H9 (cell line): ENCODE data around the gene OPTN. TPM values are rescaled to one million over a fixed set of nuclear protein-coding genes. Genes with fewer than 3 reads are reported as not detected.

Source experiments
- DNase-seq: peaks from one replicate; pipeline ENCODE4 v3.0.0-alpha.2; 2017
- H2AFZ ChIP-seq: one replicate; pipeline ENCODE4 v1.6.1; 2013; ENCODE audit warnings: mild to moderate bottlenecking, low read length, control low read depth, moderate library complexity
- H2AK5ac ChIP-seq: 2 replicates; pipeline ENCODE4 v1.6.1; 2013; ENCODE audit warnings: low read length, control low read depth, mixed read lengths; ENCODE audit not compliant: insufficient read length
- H2BK120ac ChIP-seq: one replicate; pipeline ENCODE4 v1.6.1; 2013; ENCODE audit warnings: low read depth, mild to moderate bottlenecking, low read length, control low read depth, inconsistent platforms; ENCODE audit not compliant: poor library complexity, severe bottlenecking
- H2BK12ac ChIP-seq: 2 replicates; pipeline ENCODE4 v1.6.1; 2013; ENCODE audit warnings: low read length, control low read depth, mixed read lengths, low read depth; ENCODE audit not compliant: insufficient read length
- H2BK15ac ChIP-seq: 2 replicates; pipeline ENCODE4 v1.6.1; 2013; ENCODE audit warnings: low read depth, low read length, control low read depth
- H2BK20ac ChIP-seq: one replicate; pipeline ENCODE4 v1.6.1; 2013; ENCODE audit warnings: low read depth, mild to moderate bottlenecking, low read length, control low read depth, inconsistent platforms; ENCODE audit not compliant: poor library complexity, severe bottlenecking
- H2BK5ac ChIP-seq: 2 replicates; pipeline ENCODE4 v1.6.1; 2013; ENCODE audit warnings: low read length, control low read depth, mixed read lengths; ENCODE audit not compliant: insufficient read length
- H3K14ac ChIP-seq: 2 replicates; pipeline ENCODE4 v1.6.1; 2013; ENCODE audit warnings: low read length, control low read depth; ENCODE audit not compliant: insufficient read depth
- H3K18ac ChIP-seq: 2 replicates; pipeline ENCODE4 v1.6.1; 2013; ENCODE audit warnings: low read depth, mild to moderate bottlenecking, mixed read lengths, low read length, control low read depth; ENCODE audit not compliant: insufficient read length
- H3K23ac ChIP-seq: 2 replicates; pipeline ENCODE4 v1.6.1; 2013; ENCODE audit warnings: low read length, control low read depth, mixed read lengths, low read depth; ENCODE audit not compliant: insufficient read length
- H3K23me2 ChIP-seq: 2 replicates; pipeline ENCODE4 v1.6.1; 2013; ENCODE audit warnings: low read depth, mild to moderate bottlenecking, mixed read lengths, low read length, control low read depth; ENCODE audit not compliant: insufficient read length, poor library complexity, severe bottlenecking
- H3K27ac ChIP-seq: 2 replicates; pipeline ENCODE4 v1.5.1; 2013; ENCODE audit warnings: low read length, control low read depth, mixed read lengths, low read depth; ENCODE audit not compliant: insufficient read length
- H3K27me3 ChIP-seq: 2 replicates; pipeline ENCODE4 v1.6.1; 2013; ENCODE audit warnings: low read length, control low read depth, inconsistent platforms; ENCODE audit not compliant: insufficient read depth
- H3K4ac ChIP-seq: 2 replicates; pipeline ENCODE4 v1.6.1; 2013; ENCODE audit warnings: low read depth, mild to moderate bottlenecking, control low read depth, inconsistent platforms, low read length, moderate library complexity
- H3K4me1 ChIP-seq: 2 replicates; pipeline ENCODE4 v1.6.1; 2013; ENCODE audit warnings: low read length, control low read depth, inconsistent platforms; ENCODE audit not compliant: insufficient read depth
- H3K4me2 ChIP-seq: 2 replicates; pipeline ENCODE4 v1.6.1; 2013; ENCODE audit warnings: low read length, control low read depth, mixed read lengths; ENCODE audit not compliant: insufficient read length, insufficient read depth
- H3K56ac ChIP-seq: 2 replicates; pipeline ENCODE4 v1.6.1; 2013; ENCODE audit warnings: low read depth, mild to moderate bottlenecking, mixed read lengths, low read length, control low read depth; ENCODE audit not compliant: insufficient read length
- H3K79me1 ChIP-seq: 2 replicates; pipeline ENCODE4 v1.6.1; 2013; ENCODE audit warnings: low read depth, mild to moderate bottlenecking, moderate library complexity, low read length, control low read depth, inconsistent platforms; ENCODE audit not compliant: insufficient read depth, poor library complexity, severe bottlenecking
- H3K79me2 ChIP-seq: 2 replicates; pipeline ENCODE4 v1.6.1; 2013; ENCODE audit warnings: low read length, control low read depth, inconsistent platforms; ENCODE audit not compliant: insufficient read depth
- H3K9ac ChIP-seq: 2 replicates; pipeline ENCODE4 v1.6.1; 2013; ENCODE audit warnings: low read length, control low read depth, mixed read lengths; ENCODE audit not compliant: insufficient read length; ENCODE audit errors: extremely low read depth
- H3K9me3 ChIP-seq: one replicate; pipeline ENCODE4 v1.6.1; 2013; ENCODE audit warnings: low read depth, low read length, inconsistent platforms; ENCODE audit not compliant: control insufficient read depth
- H3T11ph ChIP-seq: one replicate; pipeline ENCODE4 v1.6.1; 2013; ENCODE audit warnings: mild to moderate bottlenecking, low read length, control low read depth, inconsistent platforms
- H4K20me1 ChIP-seq: one replicate; pipeline ENCODE4 v1.6.1; 2013; ENCODE audit not compliant: control insufficient read depth, insufficient read length, insufficient read depth
- H4K5ac ChIP-seq: 2 replicates; pipeline ENCODE4 v1.6.1; 2013; ENCODE audit warnings: low read depth, mild to moderate bottlenecking, mixed read lengths, low read length, control low read depth; ENCODE audit not compliant: insufficient read length
- H4K8ac ChIP-seq: replicated peaks from 2 replicates; pipeline ENCODE4 v1.6.1; 2013; ENCODE audit warnings: low read length, control low read depth, mixed read lengths, low read depth; ENCODE audit not compliant: insufficient read length
- H4K91ac ChIP-seq: 2 replicates; pipeline ENCODE4 v1.6.1; 2013; ENCODE audit warnings: low read depth, mild to moderate bottlenecking, moderate library complexity, mixed read lengths, low read length, control low read depth; ENCODE audit not compliant: insufficient read length
- H3K27ac Mint-ChIP-seq, 3 experiments: 2 replicates in 2 of 3; 3 replicates in 1 of 3; pipeline ENCODE4 v1.8.0; 2020 to 2021; ENCODE audit warnings: mixed read lengths in 3 of 3, mild to moderate bottlenecking in 1 of 3, moderate library complexity in 1 of 3
- H3K27me3 Mint-ChIP-seq: 2 replicates; pipeline ENCODE4 v1.8.0; 2021; ENCODE audit warnings: low read depth, mild to moderate bottlenecking, moderate library complexity, mixed read lengths
- H3K36me3 Mint-ChIP-seq, 3 experiments: 2 replicates in 2 of 3; 3 replicates in 1 of 3; pipeline ENCODE4 v1.8.0; 2020 to 2021; ENCODE audit warnings: low read depth in 3 of 3, mixed read lengths in 3 of 3; ENCODE audit not compliant: insufficient read depth in 1 of 3
- H3K4me1 Mint-ChIP-seq, 2 experiments: 2 replicates each; pipeline ENCODE4 v1.8.0; 2020; ENCODE audit warnings: mixed read lengths in 2 of 2
- H3K4me3 Mint-ChIP-seq, 2 experiments: 2 replicates in 1 of 2; 3 replicates in 1 of 2; pipeline ENCODE4 v1.8.0; 2020 to 2021; ENCODE audit warnings: mild to moderate bottlenecking in 2 of 2, mixed read lengths in 2 of 2, moderate library complexity in 1 of 2
- H3K9me3 Mint-ChIP-seq, 2 experiments: 2 replicates in 1 of 2; 3 replicates in 1 of 2; pipeline ENCODE4 v1.8.0; 2020; ENCODE audit warnings: mild to moderate bottlenecking in 2 of 2, mixed read lengths in 2 of 2, moderate library complexity in 1 of 2
- WGBS: extraction: QIAGEN DNeasy Blood & Tissue Kit; methylation state at CpG from one replicate; pipeline ENCODE4 v1.1.7; 2013; ENCODE audit warnings: missing lambda C conversion rate, low lambda C conversion rate, mixed read lengths; ENCODE audit not compliant: insufficient read length; ENCODE audit errors: extremely low coverage; 5-methylcytosine and 5-hydroxymethylcytosine counted together
- total RNA-seq: library from RNA; stranded (reverse); gene quantifications from 2 replicates; pipeline ENCODE4 v1.2.1, GENCODE V29; 2021
- TF ChIP-seq, protein P1 (sequence below): fragments of 200-600 bp; sonication (generic); conservative IDR thresholded peaks from 3 replicates; pipeline ENCODE4 v1.8.0; 2021; ENCODE audit warnings: antibody characterized with exemption, mild to moderate bottlenecking

OPTN gene
- total RNA-seq, 1 experiment from 2014 or later: 16.1 TPM

DNA sequence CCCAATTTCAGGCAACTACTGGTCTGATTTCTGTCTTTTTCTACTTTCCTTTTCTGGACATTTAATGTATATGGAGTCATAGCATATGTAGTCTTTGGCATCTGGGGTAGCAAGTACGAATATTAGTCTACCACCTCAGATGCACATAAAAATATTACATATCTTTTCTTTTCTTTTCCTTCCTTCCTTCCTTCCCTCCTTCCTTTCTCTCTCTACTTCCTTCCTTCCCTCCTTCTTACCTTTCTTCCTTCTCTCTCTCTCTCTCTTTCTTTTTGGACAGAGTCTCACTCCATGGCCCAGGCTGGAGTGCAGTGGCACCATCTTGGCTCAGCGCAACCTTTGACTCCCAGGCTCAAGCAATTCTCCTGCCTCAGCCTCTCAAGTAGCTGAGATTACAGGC lies 4.0 kb upstream of the OPTN start:
- H3K4me3 Mint-ChIP-seq: no peak overlapping the region
- Histone ChIP-seq H2BK15ac (no peak overlapping the region), H4K8ac (no peak overlapping the region), H3K14ac (no peak overlapping the region), H4K20me1 (no peaks in the 10 kb centered on the region), H2BK12ac (no peak overlapping the region), H3K23me2 (peaks cover 11% of the 10 kb centered on the region), H3K4me1 (no peaks in the 10 kb centered on the region), H3K9me3 (no peaks in the 10 kb centered on the region), H3T11ph (no peak overlapping the region), H2BK5ac (no peak overlapping the region), H3K56ac (no peak overlapping the region), H2BK20ac (no peak overlapping the region), H3K4me2 (no peak overlapping the region), H3K27me3 (no peaks in the 10 kb centered on the region; the same call in 1 of the 2 replicates), H3K27ac (no peak overlapping the region), H3K79me2 (no peaks in the 10 kb centered on the region), H4K5ac (no peak overlapping the region), H3K79me1 (no peaks in the 10 kb centered on the region), H3K18ac (no peak overlapping the region), H4K91ac (no peak overlapping the region), H2AFZ (no peak overlapping the region), H2AK5ac (no peak overlapping the region), H3K23ac (no peak overlapping the region), H2BK120ac (no peak overlapping the region), H3K4ac (no peak overlapping the region), H3K9ac (no peak overlapping the region)
- peaks cover 0 to 4% (median 0%) of the 10 kb centered on the region in 3 experiments; a peak in 2 of 7 replicates for H3K36me3 Mint-ChIP-seq
- DNase-seq: no peak
- no CpG with 5 or more reads among the region's 2 CpGs for WGBS
- H3K27me3 Mint-ChIP-seq: peaks cover 9% of the 10 kb centered on the region
- H3K27ac Mint-ChIP-seq: peak overlapping the region in 1 of 3 experiments; percentile 79; a peak in 1 of 7 replicates
- H3K4me1 Mint-ChIP-seq: peaks cover 5 to 8% of the 10 kb centered on the region in 2 experiments
- H3K9me3 Mint-ChIP-seq: peaks cover 3 to 7% of the 10 kb centered on the region in 2 experiments; a peak in 4 of 5 replicates
- TF ChIP-seq, protein P1, sequence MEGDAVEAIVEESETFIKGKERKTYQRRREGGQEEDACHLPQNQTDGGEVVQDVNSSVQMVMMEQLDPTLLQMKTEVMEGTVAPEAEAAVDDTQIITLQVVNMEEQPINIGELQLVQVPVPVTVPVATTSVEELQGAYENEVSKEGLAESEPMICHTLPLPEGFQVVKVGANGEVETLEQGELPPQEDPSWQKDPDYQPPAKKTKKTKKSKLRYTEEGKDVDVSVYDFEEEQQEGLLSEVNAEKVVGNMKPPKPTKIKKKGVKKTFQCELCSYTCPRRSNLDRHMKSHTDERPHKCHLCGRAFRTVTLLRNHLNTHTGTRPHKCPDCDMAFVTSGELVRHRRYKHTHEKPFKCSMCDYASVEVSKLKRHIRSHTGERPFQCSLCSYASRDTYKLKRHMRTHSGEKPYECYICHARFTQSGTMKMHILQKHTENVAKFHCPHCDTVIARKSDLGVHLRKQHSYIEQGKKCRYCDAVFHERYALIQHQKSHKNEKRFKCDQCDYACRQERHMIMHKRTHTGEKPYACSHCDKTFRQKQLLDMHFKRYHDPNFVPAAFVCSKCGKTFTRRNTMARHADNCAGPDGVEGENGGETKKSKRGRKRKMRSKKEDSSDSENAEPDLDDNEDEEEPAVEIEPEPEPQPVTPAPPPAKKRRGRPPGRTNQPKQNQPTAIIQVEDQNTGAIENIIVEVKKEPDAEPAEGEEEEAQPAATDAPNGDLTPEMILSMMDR: no peak
